Activated naive CD4-positive, alpha-beta T cell treated with anti-CD3 and anti-CD28 coated beads, Interleukin-2, amount 50 U/mL, for 24 hours (primary cell): ENCODE data around the gene DFFA.
"Not testable (repeated sequence)": the region's sequence is repeated elsewhere in the genome, so short reads cannot be mapped to it uniquely, and the experiment has no call there.

Experiments used
- H3K27ac Mint-ChIP-seq: one replicate; pipeline ENCODE4 v1.8.0; 2021; ENCODE audit warnings: mild to moderate bottlenecking, mixed read lengths
- H3K27me3 Mint-ChIP-seq: one replicate; pipeline ENCODE4 v1.8.0; 2021; ENCODE audit warnings: mixed read lengths
- H3K36me3 Mint-ChIP-seq: one replicate; pipeline ENCODE4 v1.8.0; 2021; ENCODE audit warnings: mixed read lengths
- H3K4me1 Mint-ChIP-seq: one replicate; pipeline ENCODE4 v1.8.0; 2021; ENCODE audit warnings: mixed read lengths
- H3K4me3 Mint-ChIP-seq: one replicate; pipeline ENCODE4 v1.8.0; 2021; ENCODE audit warnings: mild to moderate bottlenecking, mixed read lengths
- H3K9me3 Mint-ChIP-seq: one replicate; pipeline ENCODE4 v1.8.0; 2021; ENCODE audit warnings: mixed read lengths

Gene DFFA

GRCh38 chr1:10484521-10484920 is 12.2 kb upstream of the DFFA start:
- no peak overlapping the region for H3K4me3 Mint-ChIP-seq
- H3K4me1 Mint-ChIP-seq: peaks cover 22% of the 10 kb centered on the region
- H3K27me3 Mint-ChIP-seq: no peaks in the 10 kb centered on the region

GRCh38 chr1:10480614-10481013 is 8.3 kb upstream of the DFFA start:
- H3K27ac Mint-ChIP-seq: no peak overlapping the region
- H3K4me3 Mint-ChIP-seq: no peak overlapping the region
- H3K4me1 Mint-ChIP-seq: peaks cover 26% of the 10 kb centered on the region
- peaks cover 3% of the 10 kb centered on the region for H3K36me3 Mint-ChIP-seq
- H3K9me3 Mint-ChIP-seq: no peaks in the 10 kb centered on the region
- H3K27me3 Mint-ChIP-seq: no peaks in the 10 kb centered on the region

More at GRCh38 chr1:10484521-10484920, 12.2 kb upstream of the DFFA start:
- H3K9me3 Mint-ChIP-seq: no peaks in the 10 kb centered on the region
- no peak overlapping the region for H3K27ac Mint-ChIP-seq
- peaks cover 10% of the 10 kb centered on the region for H3K36me3 Mint-ChIP-seq

GRCh38 chr1:10479296-10479695 is 7.0 kb upstream of the DFFA start:
- Mint-ChIP-seq H3K27me3 (no peaks in the 10 kb centered on the region), H3K9me3 (no peaks in the 10 kb centered on the region), H3K36me3 (no peaks in the 10 kb centered on the region), H3K27ac (no peak overlapping the region), H3K4me3 (no peak overlapping the region), H3K4me1 (peaks cover 30% of the 10 kb centered on the region)

- peaks cover 38% of the 10 kb centered on the region for H3K4me1 Mint-ChIP-seq
- no peaks in the 10 kb centered on the region for H3K9me3 Mint-ChIP-seq
- no peaks in the 10 kb centered on the region for H3K36me3 Mint-ChIP-seq
- peak overlapping the region; percentile 96 for H3K27ac Mint-ChIP-seq
- H3K27me3 Mint-ChIP-seq: no peaks in the 10 kb centered on the region
- H3K4me3 Mint-ChIP-seq: peak overlapping the region; percentile 98
Observed at GRCh38 chr1:10475510-10475909, 3.2 kb upstream of the DFFA start.

GRCh38 chr1:10474613-10475507 is 2.5 kb upstream of the DFFA start, which contains the start of gene PEX14:
Gene PEX14 (plus strand): TSS chr1:10474950. CDS start chr1:10474967, 17 bp downstream.
- Mint-ChIP-seq H3K36me3 (no peaks in the 10 kb centered on the region), H3K4me1 (peaks cover 38% of the 10 kb centered on the region), H3K4me3 (peak within 1 kb of the TSS; percentile 98), H3K27ac (peak within 1 kb of the TSS; percentile 96), H3K27me3 (no peaks in the 10 kb centered on the region), H3K9me3 (no peaks in the 10 kb centered on the region)

GRCh38 chr1:10474309-10474612 is 1.9 kb upstream of the DFFA start:
- not testable (repeated sequence) for H3K27me3 Mint-ChIP-seq, H3K9me3 Mint-ChIP-seq, H3K36me3 Mint-ChIP-seq
- Mint-ChIP-seq H3K27ac (peak overlapping the region; percentile 92), H3K4me1 (peaks cover 38% of the 10 kb centered on the region), H3K4me3 (peak overlapping the region; percentile 98)

- Mint-ChIP-seq H3K4me1 (peaks cover 39% of the 10 kb centered on the region), H3K9me3 (no peaks in the 10 kb centered on the region), H3K36me3 (peaks cover 2% of the 10 kb centered on the region), H3K27ac (peak overlapping the region; percentile 65), H3K27me3 (no peaks in the 10 kb centered on the region), H3K4me3 (peak overlapping the region; percentile 97)
Observed at GRCh38 chr1:10473145-10473765, 926 bp upstream of the DFFA start.

GRCh38 chr1:10471411-10472219 is 714 bp downstream of the DFFA start:
- peak overlapping the region; percentile 97 for H3K4me3 Mint-ChIP-seq
- H3K27ac Mint-ChIP-seq: peak overlapping the region; percentile 91
- H3K9me3 Mint-ChIP-seq: no peaks in the 10 kb centered on the region
- peaks cover 8% of the 10 kb centered on the region for H3K36me3 Mint-ChIP-seq
- H3K27me3 Mint-ChIP-seq: no peaks in the 10 kb centered on the region
- peaks cover 42% of the 10 kb centered on the region for H3K4me1 Mint-ChIP-seq

- H3K4me3 Mint-ChIP-seq: no peak overlapping the region
- no peaks in the 10 kb centered on the region for H3K9me3 Mint-ChIP-seq
- H3K27me3 Mint-ChIP-seq: no peaks in the 10 kb centered on the region
- H3K4me1 Mint-ChIP-seq: peaks cover 28% of the 10 kb centered on the region
- H3K27ac Mint-ChIP-seq: no peak overlapping the region
- peaks cover 8% of the 10 kb centered on the region for H3K36me3 Mint-ChIP-seq
Observed at GRCh38 chr1:10470043-10470442, 2.3 kb downstream of the DFFA start.

- Mint-ChIP-seq H3K4me3 (no peak overlapping the region), H3K4me1 (peaks cover 9% of the 10 kb centered on the region), H3K27me3 (no peaks in the 10 kb centered on the region), H3K36me3 (peaks cover 8% of the 10 kb centered on the region), H3K27ac (no peak overlapping the region), H3K9me3 (no peaks in the 10 kb centered on the region)
Observed at GRCh38 chr1:10467078-10467477, 5.3 kb downstream of the DFFA start.

- H3K27ac Mint-ChIP-seq: no peak overlapping the region
- no peak overlapping the region for H3K4me3 Mint-ChIP-seq
Observed at GRCh38 chr1:10459184-10459583, 13.1 kb downstream of the DFFA start.

GRCh38 chr1:10457875-10458274 is 14.5 kb downstream of the DFFA start:
- H3K27ac Mint-ChIP-seq: no peak overlapping the region
- no peaks in the 10 kb centered on the region for H3K27me3 Mint-ChIP-seq
- no peaks in the 10 kb centered on the region for H3K9me3 Mint-ChIP-seq
- peaks cover 14% of the 10 kb centered on the region for H3K4me1 Mint-ChIP-seq
- H3K36me3 Mint-ChIP-seq: peaks cover 2% of the 10 kb centered on the region
- H3K4me3 Mint-ChIP-seq: no peak overlapping the region

More at GRCh38 chr1:10459184-10459583, 13.1 kb downstream of the DFFA start:
- H3K4me1 Mint-ChIP-seq: peaks cover 14% of the 10 kb centered on the region
- no peaks in the 10 kb centered on the region for H3K9me3 Mint-ChIP-seq
- no peaks in the 10 kb centered on the region for H3K27me3 Mint-ChIP-seq
- H3K36me3 Mint-ChIP-seq: peaks cover 2% of the 10 kb centered on the region

- not testable (repeated sequence) for H3K27me3 Mint-ChIP-seq, H3K36me3 Mint-ChIP-seq, H3K9me3 Mint-ChIP-seq, H3K27ac Mint-ChIP-seq, H3K4me3 Mint-ChIP-seq
- peaks cover 14% of the 10 kb centered on the region for H3K4me1 Mint-ChIP-seq
Observed at GRCh38 chr1:10457462-10457861, 14.9 kb downstream of the DFFA start.

- H3K4me3 Mint-ChIP-seq: no peak overlapping the region
- no peaks in the 10 kb centered on the region for H3K9me3 Mint-ChIP-seq
- H3K27me3 Mint-ChIP-seq: no peaks in the 10 kb centered on the region
- peaks cover 2% of the 10 kb centered on the region for H3K36me3 Mint-ChIP-seq
- H3K27ac Mint-ChIP-seq: no peak overlapping the region
- peaks cover 14% of the 10 kb centered on the region for H3K4me1 Mint-ChIP-seq
Observed at GRCh38 chr1:10456661-10457060, 15.7 kb downstream of the DFFA start.

GRCh38 chr1:10456048-10456447 is 16.3 kb downstream of the DFFA start:
- Mint-ChIP-seq H3K4me3 (no peak overlapping the region), H3K4me1 (peaks cover 14% of the 10 kb centered on the region), H3K36me3 (peaks cover 2% of the 10 kb centered on the region), H3K9me3 (no peaks in the 10 kb centered on the region), H3K27me3 (no peaks in the 10 kb centered on the region), H3K27ac (no peak overlapping the region)

GRCh38 chr1:10451287-10451686 is 21.0 kb downstream of the DFFA start:
- H3K27ac Mint-ChIP-seq: no peak overlapping the region

More at GRCh38 chr1:10451287-10451686, 21.0 kb downstream of the DFFA start:
- peaks cover 2% of the 10 kb centered on the region for H3K36me3 Mint-ChIP-seq
- H3K9me3 Mint-ChIP-seq: no peaks in the 10 kb centered on the region
- H3K4me3 Mint-ChIP-seq: no peak overlapping the region
- H3K27me3 Mint-ChIP-seq: no peaks in the 10 kb centered on the region
- no peaks in the 10 kb centered on the region for H3K4me1 Mint-ChIP-seq
